Islet of Langerhans (tissue), 1 donor: ENCODE results near the gene KLK13.

Source experiments
- FAIRE-seq: peaks from one replicate; lab custom pipeline; 2011; peaks lifted over from hg19 to GRCh38; lab: Jason Lieb, UNC

KLK13 gene

DNA sequence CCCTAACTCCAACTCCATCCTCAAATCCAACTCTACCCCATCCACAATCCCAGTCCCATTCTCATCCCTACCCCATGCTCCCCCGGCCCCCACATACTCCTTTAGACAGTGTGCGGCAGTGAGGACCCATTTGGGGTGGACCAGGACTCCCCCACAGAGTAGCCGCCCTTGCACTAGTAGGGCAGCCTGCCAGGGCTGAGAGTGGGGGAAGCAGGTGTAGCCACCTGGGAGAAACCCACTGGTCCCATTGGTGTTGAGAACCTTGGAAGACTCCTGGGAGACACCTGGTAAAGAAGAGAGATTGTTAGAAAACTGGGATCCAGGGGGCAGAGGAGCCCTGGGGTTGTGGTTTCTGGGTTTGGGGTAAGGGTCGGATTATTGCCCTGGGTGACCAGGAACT, 4.6 kb downstream of the KLK13 start:
- FAIRE-seq = no peak

DNA sequence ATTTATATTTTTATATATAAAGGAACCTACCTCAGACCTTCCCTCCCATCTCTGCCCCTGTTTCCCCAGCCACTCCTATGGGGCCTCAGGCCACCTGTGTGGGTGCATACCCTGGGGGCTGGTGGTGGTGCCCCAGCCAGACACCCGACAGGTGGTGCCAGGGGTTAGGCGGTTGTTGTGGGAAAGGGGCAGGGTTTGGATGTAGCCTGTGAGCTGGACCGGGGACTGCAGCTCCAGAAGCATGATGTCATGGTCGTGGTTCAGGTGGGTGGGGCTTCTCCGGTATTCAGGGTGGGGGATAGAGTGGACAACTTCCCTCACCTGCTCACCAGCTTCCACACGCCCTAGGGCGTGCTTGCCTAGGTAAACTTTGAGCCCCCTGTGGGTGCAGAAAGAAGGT, 5.2 kb downstream of the KLK13 start:
- FAIRE-seq = no peak

GRCh38 chr19:51055866-51056265, 9.0 kb downstream of the KLK13 start:
- FAIRE-seq = no peak

DNA sequence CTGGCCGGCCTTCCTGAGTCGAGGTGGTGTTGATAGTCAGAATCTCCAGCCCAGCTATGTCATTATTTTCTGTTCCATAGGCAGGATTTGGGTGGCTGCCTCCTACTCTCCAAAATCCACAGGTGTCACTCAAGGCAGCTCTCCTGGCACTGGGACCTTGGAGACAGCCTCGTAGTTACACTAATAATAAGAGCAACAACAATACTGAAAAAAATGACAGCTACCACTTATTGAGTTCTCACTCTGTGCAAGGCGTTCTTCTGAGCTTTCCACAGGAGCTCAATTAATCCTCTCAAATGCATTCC, 17.9 kb downstream of the KLK13 start:
- no peak for FAIRE-seq

GRCh38 chr19:51044327-51044726, 20.6 kb downstream of the KLK13 start:
- FAIRE-seq = no peak

GRCh38 chr19:51043497-51043896, 21.4 kb downstream of the KLK13 start:
- no peak for FAIRE-seq

DNA sequence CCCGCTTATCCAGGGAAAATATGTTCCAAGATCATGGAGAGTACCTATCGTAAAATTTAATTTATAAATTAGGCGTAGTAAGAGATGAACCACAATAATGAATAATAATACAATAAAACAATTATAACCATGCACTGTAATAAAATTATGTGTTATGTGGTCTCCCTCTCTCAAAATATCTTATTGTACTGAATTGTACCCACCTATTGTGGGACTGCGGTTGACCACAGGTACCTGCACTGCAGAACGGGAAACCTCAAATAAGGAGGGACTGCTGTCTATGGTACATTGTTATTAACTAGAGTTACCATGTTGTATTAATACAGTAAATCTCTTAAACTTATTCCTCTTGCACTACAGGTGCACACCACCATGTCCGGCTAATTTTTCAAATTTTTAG, 24.7 kb downstream of the KLK13 start:
- FAIRE-seq = no peak

- FAIRE-seq = no peak
Observed at GRCh38 chr19:51036519-51036918, 28.4 kb downstream of the KLK13 start.

GRCh38 chr19:51034704-51035103, 30.2 kb downstream of the KLK13 start, which contains the start of gene KLK12:
KLK12 (minus strand) TSS chr19:51035002; CDS start chr19:51034621, 381 bp downstream.
- FAIRE-seq = no peak

DNA sequence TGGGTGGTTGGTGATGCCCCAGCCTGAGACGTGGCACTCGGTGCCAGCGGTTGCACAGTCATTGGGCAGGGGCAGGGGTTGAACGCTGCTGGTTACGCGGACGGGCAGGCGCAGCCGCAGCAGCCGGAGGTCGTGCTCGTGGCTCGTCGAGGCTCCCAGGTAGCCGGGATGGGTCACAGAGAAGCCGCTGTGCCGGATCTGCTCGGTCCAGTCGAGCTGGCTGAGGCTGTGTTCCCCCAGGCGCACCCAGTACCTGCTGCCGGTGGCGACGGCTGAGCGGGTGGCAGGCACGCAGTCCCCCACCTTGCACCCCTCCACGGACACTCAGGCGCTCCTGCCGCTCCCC, 33.0 kb downstream of the KLK13 start:
- no peak for FAIRE-seq

GRCh38 chr19:51031220-51031879, 33.5 kb downstream of the KLK13 start:
- no peak for FAIRE-seq

DNA sequence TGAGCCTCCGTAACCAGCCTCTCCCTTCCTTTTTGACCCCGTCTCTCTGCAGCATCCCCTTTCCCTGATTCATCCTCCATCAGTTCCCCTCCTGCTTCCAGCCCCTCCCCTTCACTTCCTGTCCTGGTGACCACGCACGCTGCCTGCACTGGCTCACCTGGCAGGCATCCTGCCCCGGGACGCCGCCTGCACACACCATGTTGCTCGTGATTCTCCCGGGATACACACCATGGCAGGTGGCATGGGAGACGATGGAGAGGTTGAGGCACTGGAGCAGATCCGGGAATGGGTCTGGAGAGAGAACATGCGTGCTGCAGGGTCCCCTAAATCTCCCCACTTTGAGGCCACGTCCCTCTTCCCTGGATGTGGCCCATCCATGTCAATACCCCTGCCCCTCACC, 34.3 kb downstream of the KLK13 start:
- no peak for FAIRE-seq

DNA sequence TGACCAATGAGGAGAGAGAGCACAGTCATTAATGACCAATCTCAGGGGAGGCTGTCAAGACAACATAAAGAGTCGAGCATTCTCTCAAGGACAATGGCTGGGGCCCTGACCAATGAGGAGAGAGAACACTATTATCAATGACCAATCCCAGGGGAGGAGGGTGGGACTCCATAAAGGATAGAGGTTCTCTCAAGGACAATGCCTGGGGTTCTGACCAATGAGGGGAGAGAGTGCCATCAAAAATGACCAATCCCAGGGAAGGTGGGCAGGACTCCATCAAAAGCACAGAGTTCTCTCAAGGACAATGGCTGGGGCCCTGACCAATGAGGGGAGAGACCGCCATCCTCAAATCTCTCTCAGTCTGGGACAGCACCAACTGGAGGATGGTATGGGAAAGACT, 35.2 kb downstream of the KLK13 start:
- FAIRE-seq = no peak

- no peak for FAIRE-seq
Observed at GRCh38 chr19:51027873-51028272, 37.0 kb downstream of the KLK13 start.

DNA sequence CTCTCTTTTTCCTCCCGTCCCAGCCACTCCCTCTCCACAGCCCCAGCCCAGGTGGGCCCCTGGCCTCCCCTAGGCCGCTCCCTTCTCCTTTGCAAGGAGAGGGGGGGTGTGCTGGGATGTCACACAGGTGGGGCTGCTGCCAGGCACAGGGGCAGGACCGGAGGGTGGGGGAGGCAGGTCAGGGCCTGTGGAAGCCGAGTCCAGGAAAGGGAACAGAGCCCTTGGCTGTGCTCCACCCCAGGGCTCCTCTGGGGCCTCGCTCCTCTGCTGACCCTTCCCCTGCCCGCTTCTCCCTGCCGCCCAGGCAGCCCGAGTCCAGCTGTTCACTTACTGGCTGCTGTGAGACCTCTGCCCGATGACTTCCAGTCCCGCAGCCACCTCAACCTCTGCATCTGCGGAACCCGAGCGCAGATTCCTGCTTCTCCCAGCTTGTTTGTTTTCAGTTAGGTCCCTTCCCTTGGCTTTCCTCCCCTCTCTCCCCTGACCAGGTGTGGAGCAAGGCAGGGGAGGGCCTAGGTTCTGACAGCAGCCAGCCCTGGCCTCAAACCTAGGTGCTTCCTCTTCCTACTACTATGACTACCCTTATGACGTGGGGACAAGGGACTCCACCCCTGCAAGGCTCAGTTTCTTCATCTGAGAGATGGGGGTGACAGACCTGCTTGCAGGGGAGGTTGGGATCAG, 37.6 kb downstream of the KLK13 start:
- no peak for FAIRE-seq

DNA sequence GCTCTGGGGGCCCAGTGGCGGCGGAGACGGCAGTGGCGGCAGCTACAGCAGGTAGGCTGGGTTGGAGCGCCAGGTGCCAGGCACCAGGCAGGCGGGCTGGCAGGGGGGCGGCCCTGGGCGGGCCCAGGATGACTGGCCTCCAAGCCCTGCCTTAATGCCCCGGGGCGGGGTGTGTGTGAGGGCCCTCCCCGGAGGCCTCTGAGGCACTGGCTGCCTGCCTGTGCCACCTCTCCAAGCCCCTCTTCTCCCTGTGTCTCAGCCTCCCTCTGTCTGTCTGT, 38.4 kb downstream of the KLK13 start, which contains the start of gene KLK11:
TSS of gene KLK11 (minus strand) at position 63 of the 278 bp plus-strand sequence. CDS start 985 bp downstream, outside the sequence.
- FAIRE-seq = no peak

DNA sequence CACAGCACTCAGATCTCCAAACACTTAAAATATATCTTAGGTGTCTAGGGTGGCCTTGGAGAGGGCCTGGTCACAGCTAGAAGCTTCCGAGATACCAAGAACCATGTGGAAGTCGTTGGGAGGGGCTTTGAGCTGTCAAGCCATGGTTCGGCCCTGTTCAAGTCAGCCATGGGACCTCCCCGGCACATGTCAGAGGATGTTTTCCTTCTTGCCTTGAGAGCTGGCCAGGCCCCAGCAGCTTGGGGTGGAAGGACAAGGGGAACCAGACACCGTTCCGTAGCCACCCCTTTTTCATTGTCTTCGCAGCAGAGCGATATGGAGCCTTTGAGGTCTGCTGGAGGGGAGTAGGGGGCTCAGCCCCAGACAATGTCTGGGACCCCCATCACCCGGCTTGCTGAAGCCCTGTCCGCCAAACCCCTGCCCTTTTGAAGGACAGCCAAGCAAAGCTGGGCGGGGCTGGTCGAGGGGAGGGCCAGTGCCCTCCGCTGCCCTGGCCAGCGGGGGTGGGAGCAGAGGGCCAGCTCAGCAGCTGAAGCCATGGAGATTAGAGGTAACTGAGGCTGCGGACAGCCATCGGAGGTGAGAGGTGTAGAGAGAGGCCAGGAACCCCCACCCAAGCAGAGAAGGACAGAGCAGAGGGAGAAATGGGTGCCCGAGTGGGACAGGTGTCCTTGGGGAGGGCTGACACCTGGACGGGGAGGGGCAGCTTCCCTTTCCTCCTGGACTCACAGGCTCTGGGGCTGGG, 38.9 kb downstream of the KLK13 start:
- no peak for FAIRE-seq

DNA sequence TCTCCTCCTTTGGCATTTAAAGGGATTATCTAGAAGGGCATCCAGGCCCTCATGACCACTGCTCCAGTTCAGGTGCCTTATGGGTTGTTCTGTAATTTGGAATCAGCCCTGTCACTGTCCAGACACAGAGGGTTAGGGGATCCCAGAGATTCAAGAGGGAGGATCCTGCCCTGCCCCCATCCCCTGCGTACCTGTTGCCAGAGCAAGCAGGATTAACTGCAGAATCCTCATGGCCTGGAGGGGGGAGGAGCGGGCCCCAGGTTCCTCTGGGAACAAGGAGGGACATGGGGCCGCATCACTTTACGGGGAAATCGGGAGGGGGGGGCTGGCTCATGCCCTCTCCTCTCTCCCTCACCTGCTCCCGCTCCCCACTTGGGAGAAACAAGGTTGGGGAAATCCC, 39.5 kb downstream of the KLK13 start:
- FAIRE-seq = no peak

DNA sequence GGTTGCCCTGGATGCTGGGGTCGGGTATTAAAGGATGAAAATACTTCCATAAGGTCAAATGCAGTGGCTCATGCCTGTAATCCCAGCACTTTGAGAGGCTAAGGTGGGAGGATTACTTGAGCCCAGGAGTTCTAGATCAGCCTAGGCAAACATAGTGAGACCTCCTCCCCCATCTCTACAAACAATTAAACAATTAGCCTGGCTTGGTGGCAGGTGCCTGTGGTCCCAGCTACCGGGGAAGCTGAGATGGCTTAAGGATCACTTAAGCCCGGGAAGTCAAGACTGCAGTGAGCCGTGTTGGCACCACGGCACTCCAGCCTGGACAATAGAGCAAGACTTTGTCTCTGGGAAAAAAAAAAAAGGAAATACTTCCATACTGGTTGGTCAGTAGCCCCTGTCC, 40.0 kb downstream of the KLK13 start:
- no peak for FAIRE-seq

- FAIRE-seq = no peak
Observed at GRCh38 chr19:51023946-51024345, 40.9 kb downstream of the KLK13 start.

- no peak for FAIRE-seq
Observed at GRCh38 chr19:51022526-51022925, 42.4 kb downstream of the KLK13 start.

- no peak for FAIRE-seq
Observed at GRCh38 chr19:51020988-51021651, 43.8 kb downstream of the KLK13 start.

DNA sequence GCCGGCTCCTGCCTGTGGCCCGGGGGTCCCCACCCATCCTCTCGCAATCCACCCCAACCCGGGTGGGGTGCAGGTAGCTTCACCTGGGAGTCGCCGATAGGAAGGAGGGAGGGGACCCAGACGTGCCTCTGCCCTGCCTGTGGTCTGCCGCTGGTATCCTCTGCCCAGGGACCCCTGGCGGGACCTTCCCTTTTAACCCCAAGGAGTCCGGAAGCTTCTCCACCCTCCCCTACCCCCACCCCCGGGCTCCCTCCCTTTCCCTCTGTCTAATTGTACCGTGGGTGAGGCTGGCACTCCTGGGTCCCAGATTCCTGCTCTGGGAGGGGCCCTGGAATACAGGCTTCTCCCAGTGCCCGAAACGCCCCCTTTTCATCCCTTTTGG, 45.4 kb downstream of the KLK13 start, which contains the start of gene KLK10:
TSS of gene KLK10 (minus strand) at position 166 of the 382 bp plus-strand sequence. CDS start 579 bp downstream, outside the sequence.
- no peak for FAIRE-seq
